Upper lobe of left lung (tissue), 4 donors: ENCODE measurements around the gene ACTL10.

Experiments used
- CTCF ChIP-seq, 6 experiments: fragments of 450-650 bp in 4 of 6; fragments of 200-600 bp in 2 of 6; sonication (generic) in 2 of 6; IDR thresholded peaks; one replicate each; pipeline ENCODE4 v1.5.1; 2016 to 2019; ENCODE audit warnings: antibody characterized with exemption in 6 of 6
- POLR2A ChIP-seq, 4 donors: fragments of 450-650 bp; IDR thresholded peaks; one replicate each; pipeline ENCODE4 v1.5.1; 2016 to 2017; ENCODE audit warnings: antibody characterized with exemption in 4 of 4, mild to moderate bottlenecking in 2 of 4
- POLR2AphosphoS5 ChIP-seq, 2 donors: sonication (generic); formaldehyde crosslinking; IDR thresholded peaks; one replicate each; pipeline ENCODE4 v1.5.1; 2017; ENCODE audit warnings: antibody characterized with exemption in 2 of 2

- no peak for TF ChIP-seq CTCF (IDR thresholded peaks at IDR 0.05)
- no peak for TF ChIP-seq POLR2A (IDR thresholded peaks at IDR 0.05)
- no peak for TF ChIP-seq POLR2AphosphoS5 (IDR thresholded peaks at IDR 0.05)
Measured at GRCh38 chr20:33640287-33640686, 26.5 kb upstream of the ACTL10 start.
